Vagina (tissue), 2 donors: Measurements from ENCODE around the gene ZMYND8.

Experiments
- CTCF ChIP-seq, 3 experiments: fragments of 450-650 bp in 2 of 3; fragments of 200-600 bp in 1 of 3; sonication (generic) in 1 of 3; IDR thresholded peaks; one replicate each; pipeline ENCODE4 v1.5.1; 2017 to 2019; ENCODE audit warnings: antibody characterized with exemption in 3 of 3, mild to moderate bottlenecking in 2 of 3, moderate library complexity in 2 of 3
- POLR2AphosphoS5 ChIP-seq, 2 donors: sonication (generic); formaldehyde crosslinking; IDR thresholded peaks; one replicate each; pipeline ENCODE4 v1.9.0; 2017; ENCODE audit warnings: antibody characterized with exemption in 2 of 2, mild to moderate bottlenecking in 2 of 2, low read depth in 1 of 2; ENCODE audit not compliant: insufficient read depth in 1 of 2

GRCh38 chr20:47263465-47264084 is 92.9 kb downstream of the ZMYND8 start:
- no peak for TF ChIP-seq CTCF (IDR thresholded peaks at IDR 0.05)
- no peak for TF ChIP-seq POLR2AphosphoS5 (IDR thresholded peaks at IDR 0.05; ENCODE audit: insufficient read depth in 1 of 2, low read depth in 1 of 2)
